ENCODE results near the gene HOXB2.

The HOXB2 gene

DNA sequence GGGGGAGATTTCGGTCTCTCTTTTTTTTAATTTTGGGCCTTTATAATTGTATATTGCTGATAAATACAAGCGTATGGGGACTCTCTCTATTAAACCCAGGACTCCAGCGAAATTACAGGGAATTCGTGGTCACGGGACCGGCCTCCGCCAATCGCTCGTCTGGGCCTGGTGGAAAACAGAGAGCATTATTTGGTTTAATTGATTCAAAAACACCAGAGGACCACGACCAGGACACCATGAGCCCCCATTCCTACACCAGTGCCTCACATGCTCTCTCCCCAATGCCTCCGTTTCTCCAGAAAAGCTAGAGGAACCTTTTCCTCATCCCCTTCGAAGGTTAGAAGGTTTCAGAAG is at the start of gene HOXB2:
Gene HOXB2 (minus strand): TSS at position 88 of the 354 bp plus-strand sequence. CDS start 198 bp downstream, outside the sequence.
- DNase-seq = no peak

DNA sequence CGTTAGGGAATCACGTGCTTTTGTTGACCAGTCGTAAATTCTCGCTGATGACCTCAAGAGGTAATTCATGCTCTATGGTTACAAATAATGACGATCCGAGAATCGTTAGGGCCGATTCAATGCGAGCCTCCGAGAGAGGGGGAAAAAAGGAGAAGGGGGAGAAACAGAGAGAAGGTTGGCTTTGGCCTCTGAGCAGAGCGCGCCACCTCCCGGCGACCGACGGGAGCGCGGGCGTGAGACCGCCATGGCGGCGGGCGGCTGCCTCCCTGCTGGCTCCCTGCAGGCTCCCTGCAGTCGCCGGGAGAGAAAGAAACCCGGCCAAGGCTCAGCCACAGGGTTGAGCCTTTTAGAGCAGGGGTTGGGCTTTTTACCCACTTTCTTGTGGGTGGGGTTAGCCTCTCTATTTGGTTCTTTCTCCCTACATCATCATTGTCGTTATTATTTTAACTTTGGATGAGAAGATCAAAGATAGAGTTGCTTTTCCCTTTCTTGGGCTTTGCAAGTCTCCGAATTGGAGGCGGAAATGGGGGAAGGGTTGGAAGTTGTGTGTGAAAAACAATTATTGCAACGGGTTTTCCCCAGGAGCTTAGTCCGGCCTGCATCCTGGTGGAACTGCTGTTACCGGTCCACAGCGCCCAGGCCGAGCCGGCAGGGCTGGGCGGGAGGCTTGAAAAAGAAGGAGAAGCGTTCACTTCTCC is 49.1 kb upstream of the HOXB2 start:
- peak; percentile 83 for DNase-seq

DNA sequence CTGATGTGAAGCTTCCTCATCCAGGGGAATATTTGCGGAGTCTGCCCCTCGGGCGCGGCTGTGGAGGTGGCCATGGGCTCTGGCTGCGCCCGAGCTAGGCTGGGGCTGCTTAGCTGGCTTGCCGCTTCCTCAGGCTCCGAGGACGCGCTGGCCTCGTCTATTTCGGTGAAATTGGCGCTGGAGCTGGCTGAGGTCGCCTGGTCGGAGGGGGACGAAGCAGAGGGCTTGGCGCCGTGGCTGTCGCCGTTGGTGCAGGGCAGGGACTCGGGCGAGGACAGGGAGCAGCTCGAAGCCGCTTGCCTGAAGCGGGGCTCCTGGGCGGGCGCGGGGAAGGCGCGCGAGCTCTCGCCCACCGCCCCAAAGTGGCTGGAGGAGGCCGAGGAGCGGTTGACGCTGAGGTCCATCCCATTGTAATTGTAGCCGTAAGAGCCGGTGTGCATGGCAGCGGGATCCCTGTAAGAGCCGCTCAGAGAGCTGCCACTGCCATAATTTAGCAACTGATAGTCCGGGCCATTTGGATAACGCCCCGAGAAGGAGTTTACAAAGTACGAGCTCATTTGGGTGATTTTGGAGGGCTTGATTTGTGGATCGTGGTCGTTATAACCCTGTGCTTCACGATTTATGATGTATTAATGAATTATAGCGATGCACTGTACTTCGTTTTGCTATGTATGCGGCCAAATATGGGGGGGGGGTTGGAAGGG is 48.4 kb upstream of the HOXB2 start, which contains the start of gene HOXB5:
Gene HOXB5 (minus strand): TSS at position 654 of the 704 bp plus-strand sequence. CDS start 97 bp downstream, at position 557.
- no peak for DNase-seq

DNA sequence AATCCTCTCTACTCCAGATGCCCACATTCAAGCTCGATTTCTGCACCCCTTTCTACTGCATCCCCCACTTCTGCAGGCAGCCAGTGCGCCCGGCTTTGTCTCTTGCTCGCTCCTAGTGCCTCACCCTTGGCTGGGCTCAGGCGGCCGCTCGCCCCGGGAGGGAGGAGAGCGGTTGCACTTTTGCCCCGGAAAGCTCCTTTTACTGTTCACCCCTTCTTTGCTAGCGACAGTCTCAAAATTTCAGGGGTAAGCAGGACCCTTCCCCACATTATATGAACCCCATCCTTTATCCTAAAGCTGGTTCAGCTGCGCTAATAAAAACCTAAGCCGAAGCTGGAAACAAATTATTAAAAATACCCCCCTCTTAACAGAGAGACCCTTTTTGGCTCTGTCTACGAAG is 47.7 kb upstream of the HOXB2 start:
- no peak for DNase-seq

DNA sequence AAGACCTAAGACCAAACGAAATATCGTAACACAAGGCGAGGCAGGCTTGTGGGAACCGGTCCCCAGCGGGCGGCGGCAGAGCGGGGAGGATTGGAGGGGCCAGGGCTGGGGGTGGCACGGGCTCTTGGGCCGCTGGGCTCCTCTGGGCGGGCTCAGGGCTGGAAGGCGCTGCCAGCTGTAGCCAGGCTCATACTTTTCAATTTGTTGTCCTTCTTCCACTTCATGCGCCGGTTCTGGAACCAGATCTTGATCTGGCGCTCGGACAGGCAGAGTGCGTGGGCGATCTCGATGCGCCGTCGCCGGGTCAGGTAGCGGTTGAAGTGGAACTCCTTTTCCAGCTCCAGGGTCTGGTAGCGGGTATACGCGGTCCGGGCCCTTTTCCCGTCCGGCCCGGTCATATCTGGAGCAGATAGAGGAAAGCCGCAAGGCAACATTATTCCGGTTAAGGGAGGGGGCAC is 47.2 kb upstream of the HOXB2 start:
- no peak for DNase-seq

DNA sequence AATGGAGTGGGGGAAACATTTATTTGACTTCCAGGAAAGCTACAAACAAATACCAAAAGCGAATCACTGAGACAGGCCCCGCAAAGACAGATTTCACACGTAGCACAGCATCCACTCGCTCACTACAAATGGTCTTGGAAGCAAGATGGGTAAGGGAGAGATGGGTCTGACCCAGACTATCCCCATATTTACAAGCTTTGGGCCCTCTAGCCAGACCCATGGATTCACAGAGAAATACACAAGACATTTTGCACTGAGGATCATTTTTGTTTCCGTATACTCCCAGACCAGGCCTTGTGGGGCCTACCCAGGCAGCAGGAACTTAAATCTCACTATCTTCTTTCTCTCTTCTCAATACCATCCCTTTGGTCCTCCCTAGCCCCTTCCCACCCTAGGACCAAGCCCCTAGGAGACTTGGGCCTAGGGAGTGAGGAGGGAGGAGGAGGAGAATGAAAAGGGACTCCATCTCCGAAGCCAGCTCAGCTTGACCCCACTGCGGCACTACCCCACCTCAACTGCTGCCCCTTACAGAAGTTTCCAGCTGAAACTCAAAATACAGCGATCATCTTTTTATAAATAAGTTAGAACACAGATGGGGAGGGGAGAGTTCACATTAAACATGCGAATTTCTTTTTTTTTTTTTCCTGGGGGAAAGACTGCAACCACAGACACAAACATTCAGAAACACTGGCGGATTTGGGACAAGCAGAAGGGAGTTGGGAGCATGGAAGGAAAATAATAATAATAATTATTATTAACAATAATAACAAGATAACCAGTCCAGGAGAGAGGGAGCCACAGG is 46.5 kb upstream of the HOXB2 start:
- DNase-seq = no peak

DNA sequence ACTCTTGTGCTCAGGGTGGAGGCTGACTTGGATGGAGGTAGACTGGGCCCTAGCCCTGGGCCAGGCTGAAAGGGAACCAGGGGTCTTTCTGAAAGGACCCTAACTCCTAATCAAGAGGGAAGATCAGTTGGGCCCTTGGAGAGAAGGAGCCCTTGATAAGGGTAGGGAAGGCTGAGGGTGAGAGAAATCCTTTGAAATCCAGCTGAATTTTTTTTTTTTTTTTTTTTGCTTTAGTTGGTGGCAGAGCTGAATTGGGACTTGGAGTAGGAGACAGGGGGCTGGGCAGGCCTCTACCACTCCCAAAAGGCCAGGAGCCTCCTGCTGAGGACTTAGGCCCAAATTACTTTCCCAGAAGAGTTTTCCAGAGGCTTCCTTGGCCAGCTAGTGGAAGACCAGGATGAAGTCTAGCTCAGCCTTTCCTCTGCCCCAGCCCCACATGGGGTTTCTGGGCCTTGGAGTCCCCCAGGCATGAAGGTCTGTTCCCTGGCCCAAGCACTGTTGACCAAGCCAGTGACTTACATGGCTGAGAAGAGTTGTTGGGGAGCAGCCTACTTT is 45.8 kb upstream of the HOXB2 start:
- DNase-seq = no peak

DNA sequence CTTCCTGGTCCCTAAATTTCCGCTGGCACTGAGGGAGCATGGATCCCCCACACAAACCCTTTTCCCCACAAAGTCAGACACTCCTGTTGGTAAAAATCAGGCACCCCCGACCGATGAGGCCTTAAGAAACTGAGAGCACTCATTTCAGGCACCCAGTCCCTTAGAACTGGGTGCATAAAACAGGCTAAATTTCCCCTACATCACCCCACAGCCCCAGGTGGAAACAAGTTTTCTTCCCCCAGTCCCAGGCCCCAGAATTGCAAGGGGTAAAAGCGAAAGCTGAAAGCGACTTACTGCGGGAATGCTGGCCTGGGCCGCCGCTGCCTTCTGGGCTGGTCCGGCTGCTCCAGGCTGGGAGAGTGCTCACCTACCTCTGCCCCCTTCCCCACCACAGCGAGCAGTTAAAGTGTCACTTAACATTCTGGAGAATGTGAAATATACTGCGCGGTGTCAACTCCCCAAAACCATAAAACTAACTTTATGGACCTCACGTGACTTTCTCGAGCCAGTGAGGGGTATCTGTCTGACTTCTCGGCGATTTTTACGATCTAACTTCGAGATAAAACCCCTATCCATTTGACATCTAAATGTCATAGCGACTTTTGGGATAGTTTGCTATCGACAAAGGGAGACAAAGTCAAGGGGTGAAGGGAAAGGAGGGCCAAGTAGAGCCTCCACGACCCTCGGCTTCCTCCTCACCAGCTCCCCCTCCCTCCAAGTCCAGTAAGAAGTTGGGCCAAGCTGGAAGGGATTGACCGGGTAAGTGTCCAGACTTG is 45.1 kb upstream of the HOXB2 start, which contains the start of gene HOXB3:
Gene HOXB3 (minus strand): TSS at position 411 of the 776 bp plus-strand sequence. CDS start 37,767 bp downstream, outside the sequence.
- no peak for DNase-seq

DNA sequence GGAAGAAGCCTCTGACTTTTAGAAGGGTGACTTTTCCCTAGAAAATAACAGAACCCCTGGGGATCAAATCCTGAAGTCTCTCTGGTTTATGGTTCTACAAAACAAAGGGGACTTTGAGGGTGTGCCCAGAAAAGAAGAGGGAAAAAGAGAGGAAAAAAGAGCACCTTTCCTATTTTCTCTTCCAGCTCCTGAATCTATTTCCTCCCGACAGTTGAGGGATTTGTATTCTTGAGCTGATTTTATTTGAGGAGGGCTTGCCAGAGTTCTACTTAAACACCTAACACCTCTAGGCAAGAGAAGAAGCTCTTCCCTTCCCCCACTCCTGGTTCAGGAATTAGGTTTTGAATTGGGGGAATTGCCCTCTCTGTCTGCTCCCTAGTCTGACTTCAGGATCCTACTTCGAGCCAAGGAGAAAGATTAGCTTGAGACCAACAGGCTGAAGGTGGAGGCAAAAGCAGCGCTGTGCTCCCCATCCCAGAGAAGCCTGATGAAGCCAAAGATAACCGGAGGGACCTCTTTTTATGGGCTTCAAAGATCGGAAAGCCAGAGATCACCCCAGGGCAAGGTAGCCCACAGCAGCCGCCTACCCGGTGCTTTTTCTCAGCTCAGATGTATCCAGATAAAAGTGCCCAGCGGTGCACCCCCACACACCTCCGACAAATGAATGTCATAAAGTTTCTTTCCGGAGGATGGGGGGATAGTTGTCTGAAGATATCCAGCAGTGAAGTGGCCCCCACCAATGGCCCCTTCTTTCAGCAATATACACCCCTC is 44.3 kb upstream of the HOXB2 start:
- no peak for DNase-seq

DNA sequence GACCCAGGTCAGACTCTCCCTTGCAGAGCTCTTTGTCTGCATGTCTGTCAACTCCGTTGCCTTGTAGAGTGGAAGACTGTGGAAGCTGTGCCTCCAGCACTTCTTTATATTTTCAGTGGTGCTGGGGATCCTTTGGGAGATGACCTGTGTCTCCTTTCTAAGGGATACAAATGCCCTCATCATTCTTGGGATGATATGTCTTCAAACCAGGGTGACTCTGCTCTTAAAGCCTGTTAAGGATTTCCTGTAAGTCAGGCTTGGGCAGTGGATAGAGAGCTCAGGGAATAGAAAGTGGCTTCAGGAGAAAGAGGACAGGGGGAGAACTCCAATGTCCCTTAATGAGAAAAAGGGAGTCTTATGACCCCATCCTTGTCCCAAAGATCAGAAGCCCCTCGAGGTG is 43.6 kb upstream of the HOXB2 start:
- no peak for DNase-seq

DNA sequence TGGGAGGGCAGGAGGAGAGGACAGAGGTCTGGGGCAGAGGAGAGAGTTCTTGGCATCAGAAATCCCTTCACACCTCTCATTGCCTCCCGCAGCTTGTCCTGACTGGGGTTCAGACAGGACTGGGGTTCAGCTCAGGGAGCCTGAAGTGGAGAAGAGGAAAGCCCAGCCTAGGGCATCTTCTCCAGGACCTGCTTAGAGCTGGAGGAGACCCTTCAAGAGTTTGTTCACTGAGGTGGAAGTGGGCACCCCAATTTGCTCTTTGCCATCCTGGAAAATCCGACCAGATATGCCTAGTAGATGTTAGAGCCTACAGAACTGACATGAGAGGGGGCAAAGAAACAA is 43.1 kb upstream of the HOXB2 start:
- DNase-seq = no peak

DNA sequence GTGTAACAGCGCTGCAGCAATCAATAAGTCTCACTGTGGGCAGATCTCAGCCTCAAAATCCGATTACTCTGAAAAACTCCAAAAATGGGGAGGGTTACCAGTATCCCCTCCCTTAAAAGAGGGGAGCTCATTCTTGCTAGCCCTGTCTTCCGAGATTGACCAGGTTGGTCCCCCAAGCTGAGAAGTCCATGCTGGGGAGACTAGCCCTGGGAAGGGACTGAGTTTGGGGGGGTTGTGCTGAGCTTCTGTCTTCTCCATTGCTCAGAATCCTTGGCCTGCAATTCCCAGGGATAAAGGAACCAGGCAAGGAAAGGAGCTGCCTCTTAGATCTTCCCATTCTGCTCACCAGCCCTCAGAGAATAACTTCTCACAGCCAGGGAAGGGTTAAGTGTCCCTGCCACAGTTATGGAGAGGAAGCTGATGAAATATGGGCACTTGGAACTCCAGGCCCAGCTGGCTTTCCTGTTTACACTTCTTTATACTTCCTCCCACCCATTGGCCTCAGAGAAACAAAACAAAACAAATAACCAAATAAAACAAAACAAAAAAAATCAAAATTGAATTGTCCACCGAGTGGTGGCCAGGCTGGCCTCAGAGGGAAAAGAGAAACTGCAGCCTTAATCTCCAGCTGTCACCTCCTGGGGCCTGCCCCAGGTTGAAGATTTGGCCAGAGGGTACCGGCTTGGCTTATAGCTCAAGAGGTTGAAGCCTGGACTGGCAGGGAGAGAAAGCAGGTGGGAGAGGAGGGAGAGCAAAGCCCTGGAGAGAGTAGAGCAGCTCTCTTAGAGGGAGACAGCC is 42.6 kb upstream of the HOXB2 start:
- no peak for DNase-seq

DNA sequence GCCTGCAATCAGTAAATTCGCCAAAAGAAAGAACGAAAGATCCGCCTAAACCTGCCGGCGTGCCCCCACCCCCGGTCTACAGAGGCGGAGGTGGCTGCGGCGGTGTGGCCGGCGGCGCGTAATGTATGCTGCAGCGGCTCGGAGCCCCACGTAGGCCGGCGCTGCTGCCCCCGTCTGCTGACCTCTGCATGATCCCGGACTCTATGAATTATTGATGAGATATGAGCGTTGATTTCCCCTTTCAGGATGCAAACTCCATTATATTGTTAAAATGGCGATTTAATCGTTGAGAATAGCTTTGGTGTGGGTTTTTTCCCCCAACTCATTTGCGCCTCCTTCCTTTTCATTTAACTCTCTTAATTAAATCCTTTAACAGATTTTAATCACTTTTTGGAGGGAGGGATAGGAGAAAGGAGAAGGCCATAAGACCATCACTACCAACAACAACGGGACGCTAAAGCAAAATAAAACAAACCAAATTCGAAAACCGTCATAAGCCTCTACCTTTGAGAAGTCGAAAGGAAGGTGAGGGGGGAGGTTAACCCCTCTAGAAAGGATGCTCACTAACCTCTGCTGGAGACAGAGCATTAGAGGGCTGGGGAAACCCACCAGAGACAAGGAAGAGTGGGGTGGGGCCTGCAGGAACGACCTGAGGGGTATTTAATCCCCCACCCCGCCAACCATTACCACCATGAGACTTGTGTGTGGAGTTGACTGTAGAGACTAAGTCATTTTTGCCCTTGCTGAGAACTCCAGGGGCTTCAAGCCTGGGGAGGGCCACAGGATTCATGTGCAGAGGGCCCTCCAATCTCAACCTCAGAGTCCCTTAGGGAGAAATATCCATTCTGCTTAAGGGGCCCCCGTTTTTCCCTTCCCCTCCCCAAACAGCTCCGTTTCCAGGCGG is 41.7 kb upstream of the HOXB2 start:
- peak; percentile 37 for DNase-seq

DNA sequence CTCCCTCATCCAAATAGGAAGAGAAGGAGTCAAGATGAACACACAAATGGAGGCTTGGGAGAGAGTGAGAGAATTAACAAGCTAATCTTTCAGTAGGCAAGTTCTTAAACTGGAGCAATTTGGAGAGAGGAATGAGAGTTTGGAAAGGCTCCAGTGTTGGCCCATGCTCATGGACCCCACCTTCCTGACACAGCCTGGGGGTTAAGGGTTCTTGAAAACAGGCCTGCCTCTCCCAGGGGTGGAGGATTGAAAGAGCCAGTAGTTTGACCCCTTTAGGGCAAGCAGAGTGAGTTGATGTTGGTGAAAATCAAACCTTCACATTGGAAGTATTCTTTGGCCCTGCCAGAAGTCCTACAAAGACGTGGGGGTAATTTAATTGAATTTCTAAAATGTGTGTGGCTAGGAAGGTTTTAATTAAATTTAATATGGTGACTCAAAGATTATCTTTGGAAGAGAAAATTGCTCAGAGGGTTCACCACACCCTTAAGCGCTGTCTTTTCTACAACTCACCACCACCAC is 39.4 kb upstream of the HOXB2 start:
- no peak for DNase-seq

DNA sequence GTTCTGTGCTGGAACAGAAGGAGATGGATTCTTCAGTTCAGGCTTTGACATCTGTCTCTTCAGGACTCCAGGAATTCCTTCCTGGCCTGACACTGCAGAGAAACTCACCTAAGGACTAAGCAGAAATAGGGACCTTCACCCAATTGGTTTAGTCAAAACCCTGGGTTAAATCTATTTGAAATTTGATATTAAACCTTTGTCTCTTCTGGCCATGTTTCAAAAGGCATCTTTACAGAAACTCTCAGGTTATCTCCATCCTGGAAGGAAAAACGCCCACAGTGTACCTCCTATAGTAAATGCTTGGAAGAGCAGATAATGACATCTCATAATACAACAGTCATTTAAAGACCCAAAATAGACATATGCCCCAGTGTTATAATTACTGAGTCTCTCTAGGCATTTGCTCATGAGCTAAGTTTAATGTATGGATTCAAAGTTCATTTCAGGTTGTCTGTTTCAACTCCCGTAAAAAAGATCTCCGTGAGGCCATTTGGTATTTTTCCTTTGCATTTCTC is 38.9 kb upstream of the HOXB2 start:
- no peak for DNase-seq

DNA sequence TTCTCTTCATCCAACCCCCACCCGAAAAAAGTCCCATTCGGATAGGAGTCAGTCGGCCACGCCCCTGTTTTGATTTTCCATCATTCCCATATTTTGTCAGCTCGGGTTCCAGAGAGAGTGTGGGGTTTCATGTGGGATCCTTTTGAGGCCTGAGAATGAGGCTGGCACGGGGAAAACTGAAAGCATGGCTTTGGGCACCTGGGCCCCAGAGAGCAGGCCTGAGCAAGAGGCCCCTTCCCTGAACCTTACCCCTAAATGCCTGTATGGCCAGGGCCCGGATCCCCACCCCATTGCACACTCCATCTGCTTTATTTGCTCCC is 37.8 kb upstream of the HOXB2 start:
- no peak for DNase-seq

DNA sequence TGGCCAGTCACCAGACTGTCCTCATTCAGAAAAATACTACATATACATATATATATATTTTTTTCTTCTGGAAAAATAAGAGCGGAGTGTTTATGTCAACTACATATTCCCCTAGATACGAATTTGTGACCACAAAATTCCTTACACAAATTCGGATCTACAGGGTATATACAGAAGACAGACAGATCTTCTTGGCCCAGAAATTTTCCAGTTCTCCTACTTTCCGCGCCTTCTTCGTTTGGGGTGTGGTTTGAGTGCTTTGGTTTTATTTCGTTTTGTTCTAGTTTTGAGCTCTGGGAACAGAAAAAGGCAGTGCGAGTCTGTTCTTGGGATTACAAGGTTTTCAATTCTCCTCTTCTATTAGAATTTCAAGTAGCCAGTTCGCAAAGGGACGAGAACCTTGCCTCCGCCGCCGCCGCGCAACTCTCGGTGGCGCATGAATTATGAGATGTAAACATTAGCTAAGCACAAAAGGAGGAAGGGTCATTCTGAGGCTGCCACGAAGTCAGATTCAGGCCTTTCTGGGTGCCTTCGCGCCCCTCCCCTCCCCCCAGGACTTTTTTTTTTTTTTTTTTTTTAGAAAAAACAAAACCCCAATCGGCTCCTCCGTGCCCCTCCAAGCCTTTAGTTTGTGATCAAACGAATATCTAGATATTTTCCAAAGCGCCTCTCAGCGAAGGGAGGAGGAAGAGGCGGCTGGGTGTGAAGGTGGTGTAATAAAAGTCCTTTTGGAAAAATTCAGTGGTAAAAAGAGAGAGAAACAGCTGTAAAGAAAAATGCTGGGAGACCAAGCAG is 35.0 kb upstream of the HOXB2 start:
- no peak for DNase-seq

DNA sequence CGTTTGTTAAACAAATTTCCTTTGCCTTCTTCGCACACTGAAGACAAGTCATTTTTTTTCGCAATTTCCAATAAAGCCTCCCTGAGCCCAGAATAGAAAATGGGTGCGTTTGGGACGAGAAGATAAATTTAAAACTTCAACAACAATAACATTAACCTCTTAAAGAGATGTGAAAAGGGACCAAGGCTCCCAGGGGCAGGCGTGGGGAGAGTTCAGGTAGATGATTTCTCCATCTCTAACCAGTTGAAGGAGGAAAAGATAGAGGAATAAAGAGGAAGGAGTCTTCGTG is 34.5 kb upstream of the HOXB2 start:
- no peak for DNase-seq
